HEK293 (cell line): ENCODE data around the gene TLCD3B.
A peak's percentile ranks its signal among the peaks of the same experiment; 100 is the strongest.

Source experiments
- CTCF ChIA-PET: fragments of 350-600 bp; formaldehyde crosslinking; extraction: SDS; loops from one replicate; lab custom pipeline; 2021; ENCODE audit warnings: antibody characterized with exemption; lab: Yijun Ruan, JAX
- POLR2A ChIA-PET: fragments of 300-600 bp; formaldehyde crosslinking; extraction: SDS; loops from one replicate; lab custom pipeline; 2020; ENCODE audit warnings: antibody characterized with exemption, inconsistent platforms; lab: Yijun Ruan, JAX
- H3K27ac ChIP-seq: fragments of 200-500 bp; sonication (Bioruptor generic); 2 replicates; pipeline ENCODE4 v1.5.1; 2014; ENCODE audit warnings: low read depth, low read length, control low read depth, inconsistent platforms; ENCODE audit errors: extremely low read depth
- H3K36me3 ChIP-seq, 2 experiments: fragments of 200-500 bp in 1 of 2; sonication (Bioruptor generic) in 1 of 2; 1 replicate in 1 of 2; 2 replicates in 1 of 2; pipeline ENCODE4 v1.5.1; 2014 to 2017; ENCODE audit warnings: inconsistent platforms in 2 of 2, low read length in 2 of 2; ENCODE audit not compliant: control insufficient read depth in 2 of 2, insufficient read depth in 1 of 2
- H3K4me1 ChIP-seq: fragments of 200-500 bp; sonication (Bioruptor generic); 2 replicates; pipeline ENCODE4 v1.5.1; 2014; ENCODE audit warnings: mild to moderate bottlenecking, low read length, inconsistent platforms; ENCODE audit not compliant: control insufficient read depth, insufficient read depth
- H3K4me3 ChIP-seq: 2 replicates; pipeline ENCODE4 v1.5.1; 2011; ENCODE audit warnings: low read depth, mild to moderate bottlenecking, control low read depth, low read length, moderate library complexity
- H3K9me3 ChIP-seq: fragments of 200-500 bp; sonication (Bioruptor generic); 2 replicates; pipeline ENCODE4 v1.5.1; 2014; ENCODE audit warnings: low read depth, low read length, inconsistent platforms; ENCODE audit not compliant: control insufficient read depth, insufficient read depth
- EGR2 ChIP-seq: fragments of 450-650 bp; formaldehyde crosslinking; IDR thresholded peaks from 2 replicates; pipeline ENCODE4 v1.5.1; 2016; ENCODE audit warnings: low read depth, missing biosample characterization, missing genetic modification characterization
- GFI1B ChIP-seq: fragments of 450-650 bp; formaldehyde crosslinking; IDR thresholded peaks from 2 replicates; pipeline ENCODE4 v1.5.1; 2016; ENCODE audit warnings: missing biosample characterization, missing genetic modification characterization
- RBAK ChIP-seq: fragments of 450-650 bp; formaldehyde crosslinking; IDR thresholded peaks from 2 replicates; pipeline ENCODE4 v1.5.1; 2016; ENCODE audit warnings: missing biosample characterization, missing genetic modification characterization
- ZBTB20 ChIP-seq: fragments of 450-650 bp; formaldehyde crosslinking; IDR thresholded peaks from 2 replicates; pipeline ENCODE4 v1.5.1; 2016; ENCODE audit warnings: missing biosample characterization, missing genetic modification characterization
- ZBTB7A ChIP-seq: fragments of 450-650 bp; formaldehyde crosslinking; IDR thresholded peaks from 2 replicates; pipeline ENCODE4 v1.5.1; 2016; ENCODE audit warnings: low read depth, missing biosample characterization, missing genetic modification characterization
- ZBTB8A ChIP-seq: fragments of 450-650 bp; formaldehyde crosslinking; IDR thresholded peaks from 2 replicates; pipeline ENCODE4 v1.5.1; 2016; ENCODE audit warnings: missing biosample characterization, missing genetic modification characterization
- ZFP69B ChIP-seq: fragments of 450-650 bp; formaldehyde crosslinking; IDR thresholded peaks from 2 replicates; pipeline ENCODE4 v1.5.1; 2016; ENCODE audit warnings: missing biosample characterization, missing genetic modification characterization
- ZNF341 ChIP-seq: fragments of 450-650 bp; formaldehyde crosslinking; IDR thresholded peaks from 2 replicates; pipeline ENCODE4; 2016; ENCODE audit warnings: low read depth, missing biosample characterization, missing genetic modification characterization
- ZNF362 ChIP-seq: fragments of 450-650 bp; formaldehyde crosslinking; IDR thresholded peaks from 2 replicates; pipeline ENCODE4 v1.5.1; 2016; ENCODE audit warnings: missing biosample characterization, missing genetic modification characterization
- ZNF610 ChIP-seq: fragments of 450-650 bp; formaldehyde crosslinking; IDR thresholded peaks from 2 replicates; pipeline ENCODE4 v1.5.1; 2016; ENCODE audit warnings: missing biosample characterization, missing genetic modification characterization, borderline replicate concordance
- ZNF623 ChIP-seq: fragments of 450-650 bp; formaldehyde crosslinking; IDR thresholded peaks from 2 replicates; pipeline ENCODE4 v1.5.1; 2016; ENCODE audit warnings: missing biosample characterization, missing genetic modification characterization
- ZNF701 ChIP-seq: fragments of 450-650 bp; formaldehyde crosslinking; IDR thresholded peaks from 2 replicates; pipeline ENCODE4 v1.5.1; 2016; ENCODE audit warnings: missing biosample characterization, missing genetic modification characterization
- ZNF830 ChIP-seq: fragments of 450-650 bp; IDR thresholded peaks from 2 replicates; pipeline ENCODE4 v1.5.0; 2018; ENCODE audit warnings: missing biosample characterization, missing genetic modification characterization, low read depth, mild to moderate bottlenecking, moderate library complexity
- TF ChIP-seq, protein P1 (sequence below): fragments of 450-650 bp; formaldehyde crosslinking; IDR thresholded peaks from 2 replicates; pipeline ENCODE4 v1.5.1; 2016; ENCODE audit warnings: missing biosample characterization, missing genetic modification characterization
- TF ChIP-seq, protein P2 (sequence below): fragments of 450-650 bp; formaldehyde crosslinking; conservative IDR thresholded peaks from 2 replicates; pipeline ENCODE4 v1.5.1; 2016; ENCODE audit warnings: low read depth, missing biosample characterization, missing genetic modification characterization

TLCD3B gene

GRCh38 chr16:30009990-30010843 is 20.9 kb downstream of the TLCD3B start (continued):
- TF ChIP-seq EGR2 (tag by site-specific recombination) (0 out of 2 replicates have a peak, but pooled peaks have one; percentile 11), ZNF830 (no peak), ZFP69B (peak; percentile 80), RBAK (tag by site-specific recombination) (no peak), ZBTB20 (peak; percentile 81), ZNF341 (tag by site-specific recombination) (peak; percentile 50; the same call in 1 of the 2 replicates), ZNF610 (tag by site-specific recombination) (no peak), ZBTB8A (0 out of 2 replicates have a peak, but pooled peaks have one; percentile 46), ZBTB7A (0 out of 2 replicates have a peak, but pooled peaks have one; percentile 22), ZNF701 (tag by site-specific recombination) (0 out of 2 replicates have a peak, but pooled peaks have one; percentile 42), ZNF362 (tag by site-specific recombination) (no peak)
- TF ChIP-seq, protein P1, sequence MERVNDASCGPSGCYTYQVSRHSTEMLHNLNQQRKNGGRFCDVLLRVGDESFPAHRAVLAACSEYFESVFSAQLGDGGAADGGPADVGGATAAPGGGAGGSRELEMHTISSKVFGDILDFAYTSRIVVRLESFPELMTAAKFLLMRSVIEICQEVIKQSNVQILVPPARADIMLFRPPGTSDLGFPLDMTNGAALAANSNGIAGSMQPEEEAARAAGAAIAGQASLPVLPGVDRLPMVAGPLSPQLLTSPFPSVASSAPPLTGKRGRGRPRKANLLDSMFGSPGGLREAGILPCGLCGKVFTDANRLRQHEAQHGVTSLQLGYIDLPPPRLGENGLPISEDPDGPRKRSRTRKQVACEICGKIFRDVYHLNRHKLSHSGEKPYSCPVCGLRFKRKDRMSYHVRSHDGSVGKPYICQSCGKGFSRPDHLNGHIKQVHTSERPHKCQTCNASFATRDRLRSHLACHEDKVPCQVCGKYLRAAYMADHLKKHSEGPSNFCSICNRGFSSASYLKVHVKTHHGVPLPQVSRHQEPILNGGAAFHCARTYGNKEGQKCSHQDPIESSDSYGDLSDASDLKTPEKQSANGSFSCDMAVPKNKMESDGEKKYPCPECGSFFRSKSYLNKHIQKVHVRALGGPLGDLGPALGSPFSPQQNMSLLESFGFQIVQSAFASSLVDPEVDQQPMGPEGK (tag by site-specific recombination): peak; percentile 74
- TF ChIP-seq, protein P2, sequence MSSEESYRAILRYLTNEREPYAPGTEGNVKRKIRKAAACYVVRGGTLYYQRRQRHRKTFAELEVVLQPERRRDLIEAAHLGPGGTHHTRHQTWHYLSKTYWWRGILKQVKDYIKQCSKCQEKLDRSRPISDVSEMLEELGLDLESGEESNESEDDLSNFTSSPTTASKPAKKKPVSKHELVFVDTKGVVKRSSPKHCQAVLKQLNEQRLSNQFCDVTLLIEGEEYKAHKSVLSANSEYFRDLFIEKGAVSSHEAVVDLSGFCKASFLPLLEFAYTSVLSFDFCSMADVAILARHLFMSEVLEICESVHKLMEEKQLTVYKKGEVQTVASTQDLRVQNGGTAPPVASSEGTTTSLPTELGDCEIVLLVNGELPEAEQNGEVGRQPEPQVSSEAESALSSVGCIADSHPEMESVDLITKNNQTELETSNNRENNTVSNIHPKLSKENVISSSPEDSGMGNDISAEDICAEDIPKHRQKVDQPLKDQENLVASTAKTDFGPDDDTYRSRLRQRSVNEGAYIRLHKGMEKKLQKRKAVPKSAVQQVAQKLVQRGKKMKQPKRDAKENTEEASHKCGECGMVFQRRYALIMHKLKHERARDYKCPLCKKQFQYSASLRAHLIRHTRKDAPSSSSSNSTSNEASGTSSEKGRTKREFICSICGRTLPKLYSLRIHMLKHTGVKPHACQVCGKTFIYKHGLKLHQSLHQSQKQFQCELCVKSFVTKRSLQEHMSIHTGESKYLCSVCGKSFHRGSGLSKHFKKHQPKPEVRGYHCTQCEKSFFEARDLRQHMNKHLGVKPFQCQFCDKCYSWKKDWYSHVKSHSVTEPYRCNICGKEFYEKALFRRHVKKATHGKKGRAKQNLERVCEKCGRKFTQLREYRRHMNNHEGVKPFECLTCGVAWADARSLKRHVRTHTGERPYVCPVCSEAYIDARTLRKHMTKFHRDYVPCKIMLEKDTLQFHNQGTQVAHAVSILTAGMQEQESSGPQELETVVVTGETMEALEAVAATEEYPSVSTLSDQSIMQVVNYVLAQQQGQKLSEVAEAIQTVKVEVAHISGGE: no peak

DNA sequence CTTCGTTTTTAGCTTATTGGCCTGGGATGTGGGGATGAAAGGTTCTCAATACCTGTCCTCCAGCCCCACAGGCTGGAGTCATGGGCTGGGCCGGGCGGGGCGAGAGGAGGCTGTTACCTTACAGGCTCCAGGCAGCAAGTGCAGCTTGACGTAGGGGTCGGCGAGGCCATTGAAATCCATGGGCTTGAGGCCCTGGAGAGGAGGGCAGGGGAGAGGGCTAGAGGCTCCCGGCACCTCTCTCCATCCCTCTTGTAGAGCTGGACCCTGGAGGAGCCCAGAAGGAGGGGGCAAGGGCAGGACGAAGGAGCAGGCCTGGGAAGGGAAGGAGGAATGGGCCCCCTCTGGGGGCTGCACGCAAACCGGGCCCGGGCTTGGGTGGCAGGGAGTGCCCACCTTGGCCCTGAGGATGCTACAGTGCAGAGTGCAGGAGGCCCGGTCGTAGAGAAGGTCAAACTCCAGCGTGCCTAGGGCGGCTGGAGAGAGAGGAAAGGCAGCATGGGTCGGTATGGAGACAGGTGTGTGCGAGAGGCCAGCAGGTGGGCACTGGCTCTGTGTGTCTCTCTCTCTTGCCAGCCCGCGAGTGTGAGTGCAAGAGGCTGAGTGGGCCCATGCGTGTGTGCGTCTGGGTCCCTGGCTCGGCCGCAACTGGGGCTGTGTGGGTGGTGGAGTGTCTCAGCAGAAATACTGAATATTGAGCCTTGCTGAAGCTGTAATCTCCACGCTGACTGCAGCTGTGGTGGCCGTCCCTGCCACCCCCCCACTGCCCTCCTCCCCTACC is 21.8 kb downstream of the TLCD3B start:
- H3K4me3 ChIP-seq: no peak overlapping the region
- H3K4me1 ChIP-seq: no peaks in the 10 kb centered on the region
- CTCF ChIA-PET: interaction anchor here (1.4 kb wide), 1 partner anchor 23 kb away, joined by 6 read pairs; no protein-coding TSS in a partner anchor
- H3K9me3 ChIP-seq: no peaks in the 10 kb centered on the region
- peaks cover 0 to 22% of the 10 kb centered on the region in 2 experiments; a peak in 1 of 3 replicates for H3K36me3 ChIP-seq
- no peak overlapping the region for H3K27ac ChIP-seq
- POLR2A ChIA-PET: interaction anchor here (0.6 to 1.5 kb wide), 4 partner anchors 14 to 177 kb away, joined by 3 to 5 read pairs (median 3); partner anchors contain the start of genes HIRIP3 and KCTD13
- no peak for TF ChIP-seq GFI1B (tag by site-specific recombination)
- peak; percentile 51; the same call in 1 of the 2 replicates for TF ChIP-seq EGR2 (tag by site-specific recombination)
- TF ChIP-seq ZNF623 (tag by site-specific recombination): no peak
